K562 (cell line): ENCODE results near the gene TENT4A. TPM values are rescaled to one million over a fixed set of nuclear protein-coding genes. Genes with fewer than 3 reads are reported as not detected.

Source experiments
- ATAC-seq: fragments of 200-7000 bp; cut with Tn5 transposase; 3 replicates; pipeline ENCODE4 v1.9.1; 2020; ENCODE audit warnings: moderate library complexity
- BruUV-seq: library from RNA; stranded (reverse); fragments of 400-500 nt; replicated peaks from 2 replicates; lab custom pipeline; 2021; lab: Mats Ljungman, UMichigan
- CTCF ChIA-PET: fragments of 300-600 bp; formaldehyde crosslinking; extraction: SDS; loops from one replicate; lab custom pipeline; 2021; ENCODE audit warnings: low intra/inter-chr PET ratio; lab: Yijun Ruan, JAX
- POLR2A ChIA-PET: fragments of 300-600, 350-650 bp; sonication (Branson Sonifier 250); formaldehyde crosslinking; extraction: SDS; loops from one replicate; lab custom pipeline; 2021; ENCODE audit warnings: antibody characterized with exemption, inconsistent platforms; lab: Yijun Ruan, JAX
- DNase-seq, 4 experiments: peaks; one replicate each; pipeline versions ENCODE4 v3.0.0 to v3.0.0-alpha.2; 2011 to 2018; ENCODE audit warnings: low spot score in 3 of 4, mixed read lengths in 3 of 4; ENCODE audit errors: extremely low read depth in 1 of 4
- FAIRE-seq: peaks from 2 replicates; lab custom pipeline; 2011; peaks lifted over from hg19 to GRCh38; lab: Jason Lieb, UNC
- H2AFZ ChIP-seq: 2 replicates; pipeline ENCODE4 v1.6.0; 2011; ENCODE audit warnings: low read depth, low read length, control low read depth, inconsistent platforms
- H3K27ac ChIP-seq: fragments of 200-600 bp; 3 replicates; pipeline ENCODE4 v1.8.0; 2011; ENCODE audit warnings: low read depth, mild to moderate bottlenecking, control low read depth, inconsistent platforms, low read length, moderate library complexity, mixed read lengths; ENCODE audit errors: extremely low read depth
- H3K27me3 ChIP-seq, 2 experiments: fragments of 300-600 bp in 1 of 2; 2 replicates in 1 of 2; 3 replicates in 1 of 2; pipeline versions ENCODE4 v1.6.0 to v1.8.0; 2011; ENCODE audit warnings: inconsistent platforms in 2 of 2, low read length in 2 of 2, mild to moderate bottlenecking in 1 of 2, mixed read lengths in 1 of 2, moderate library complexity in 1 of 2; ENCODE audit not compliant: control insufficient read depth in 2 of 2, insufficient read depth in 2 of 2
- H3K36me3 ChIP-seq: fragments of 300-600 bp; 3 replicates; pipeline ENCODE4 v1.8.0; 2011; ENCODE audit warnings: mild to moderate bottlenecking, low read length, inconsistent platforms; ENCODE audit not compliant: control insufficient read depth, insufficient read depth
- H3K4me1 ChIP-seq, 2 experiments: fragments of 200-600 bp in 1 of 2; replicated peaks in 1 of 2; 2 replicates in 1 of 2; 3 replicates in 1 of 2; pipeline versions ENCODE4 v1.5.1 to v1.8.0; 2011; ENCODE audit warnings: inconsistent platforms in 2 of 2, low read length in 2 of 2, mild to moderate bottlenecking in 1 of 2, mixed read lengths in 1 of 2, moderate library complexity in 1 of 2; ENCODE audit not compliant: control insufficient read depth in 2 of 2, insufficient read depth in 2 of 2
- H3K4me2 ChIP-seq: 2 replicates; pipeline ENCODE4 v1.6.1; 2011; ENCODE audit warnings: low read length, control low read depth, inconsistent platforms, mixed read lengths; ENCODE audit not compliant: insufficient read depth
- H3K4me3 ChIP-seq: fragments of 200-600 bp; sonication (generic), shearing (Covaris generic); 2 replicates; pipeline ENCODE4 v1.5.1; 2016; ENCODE audit warnings: control low read depth, inconsistent platforms
- H3K79me2 ChIP-seq: fragments of 200-600 bp; 3 replicates; pipeline ENCODE4 v1.8.0; 2011; ENCODE audit warnings: low read length, inconsistent platforms; ENCODE audit not compliant: control insufficient read depth, insufficient read depth
- H3K9ac ChIP-seq, 2 experiments: 2 replicates each; pipeline versions ENCODE4 v1.6.0 to v1.6.1; 2011; ENCODE audit warnings: low read depth in 2 of 2, low read length in 2 of 2, control low read depth in 1 of 2, inconsistent platforms in 1 of 2, mild to moderate bottlenecking in 1 of 2, mixed read lengths in 1 of 2; ENCODE audit not compliant: insufficient read depth in 1 of 2
- H3K9me1 ChIP-seq: one replicate; pipeline ENCODE4 v1.6.0; 2011; ENCODE audit warnings: inconsistent platforms, mild to moderate bottlenecking, low read length, moderate library complexity; ENCODE audit not compliant: control insufficient read depth, insufficient read depth
- H3K9me3 ChIP-seq: replicated peaks from 2 replicates; pipeline ENCODE4 v1.5.1; 2011; ENCODE audit warnings: low read depth, low read length, inconsistent platforms; ENCODE audit not compliant: control insufficient read depth, insufficient read depth
- H4K20me1 ChIP-seq: replicated peaks from 2 replicates; pipeline ENCODE4 v1.6.1; 2011; ENCODE audit warnings: low read length, inconsistent platforms, mixed read lengths; ENCODE audit not compliant: control insufficient read depth, insufficient read depth
- CBX5 ChIP-seq: IDR thresholded peaks from 2 replicates; pipeline ENCODE4 v1.6.1; 2014; ENCODE audit warnings: low read depth, borderline replicate concordance
- EHMT2 ChIP-seq: fragments of 450-650 bp; IDR thresholded peaks from 2 replicates; pipeline ENCODE4 v1.6.1; 2018; ENCODE audit warnings: antibody characterized with exemption
- GATA2 ChIP-seq: sonication (generic); formaldehyde crosslinking; IDR thresholded peaks from 2 replicates; pipeline ENCODE4 v1.4.0; 2020; ENCODE audit warnings: mild to moderate bottlenecking, missing genetic modification reagents
- HDAC2 ChIP-seq: fragments of 450-650 bp; IDR thresholded peaks from 2 replicates; pipeline ENCODE4 v1.6.1; 2016; ENCODE audit warnings: mild to moderate bottlenecking
- NEUROD1 ChIP-seq: fragments of 150-350 bp; IDR thresholded peaks from 2 replicates; pipeline ENCODE4 v1.6.1; 2014; ENCODE audit warnings: borderline replicate concordance, low read length, low read depth; ENCODE audit not compliant: partially characterized antibody
- NR2C2 ChIP-seq, 2 experiments: fragments of 200-800 bp in 1 of 2; sonication (Bioruptor generic) in 1 of 2; sonication (generic) in 1 of 2; formaldehyde crosslinking in 1 of 2; IDR thresholded peaks; 2 replicates each; pipeline versions ENCODE4 v1.6.1 to v1.8.0; 2016 to 2022; ENCODE audit warnings: mild to moderate bottlenecking in 1 of 2, missing compliant biosample characterization in 1 of 2, missing genetic modification characterization in 1 of 2, missing genetic modification reagents in 1 of 2
- REST ChIP-seq, 2 experiments: fragments of 450-650 bp; formaldehyde crosslinking in 1 of 2; IDR thresholded peaks; 2 replicates each; pipeline versions ENCODE4 v1.4.0 to v1.6.1; 2014 to 2020; ENCODE audit warnings: mild to moderate bottlenecking in 2 of 2, borderline replicate concordance in 1 of 2, low read depth in 1 of 2
- SMARCA4 ChIP-seq: fragments of 450-650 bp; IDR thresholded peaks from 2 replicates; pipeline ENCODE4 v1.6.1; 2016
- TRIM24 ChIP-seq, 2 experiments: fragments of 450-650 bp; IDR thresholded peaks; 2 replicates each; pipeline ENCODE4 v1.6.1; 2016
- ZNF274 ChIP-seq: IDR thresholded peaks from 2 replicates; pipeline ENCODE4 v1.6.1; 2011; ENCODE audit warnings: low read depth, mild to moderate bottlenecking, low read length, moderate library complexity, borderline replicate concordance
- WGBS: fragments of 100-300 bp; shearing (Covaris generic); methylation state at CpG from one replicate; pipeline ENCODE4 v1.1.6; 2016; ENCODE audit warnings: low coverage, mixed read lengths; ENCODE audit not compliant: insufficient coverage; ENCODE audit errors: missing lambda C conversion rate; 5-methylcytosine and 5-hydroxymethylcytosine counted together
- in situ Hi-C: fragments of 300-500 bp; cut with MboI; formaldehyde crosslinking; loops from 4 replicates; pipeline ENCODE4 v1.15.0; 2018; ENCODE audit warnings: inconsistent platforms, mixed read lengths
- intact Hi-C: fragments of 100-400 bp; cut with micrococcal nuclease; formaldehyde crosslinking; loops from 2 replicates; pipeline ENCODE4 v1.14.2; 2022
- polyA plus RNA-seq, 8 experiments: library from polyadenylated mRNA; depleted of rRNA in 4 of 8; stranded (reverse) in 5 of 8; unstranded in 3 of 8; fragments of >200 nt; fragmentation: Nextera tagmentation in 2 of 8; fragmentation: Illumina TruSeq in 1 of 8; extraction: Ambion mirVana in 2 of 8; extraction: Trizol in 1 of 8; gene quantifications; 2 replicates each; pipeline versions ENCODE4 v1.2.1 to v1.2.3, GENCODE V29; 2011 to 2014; ENCODE audit warnings: inconsistent platforms in 1 of 8, missing spikeins in 1 of 8
- total RNA-seq, 7 experiments: library from RNA; depleted of rRNA in 6 of 7; stranded (reverse); fragments of >200 nt in 6 of 7; fragmentation: Illumina TruSeq in 2 of 7; extraction: Trizol in 2 of 7; gene quantifications; 2 replicates each; pipeline versions ENCODE4 v1.2.1 to v1.2.3, GENCODE V29; 2011 to 2021; ENCODE audit warnings: low replicate concordance in 1 of 7

The TENT4A gene
- total and polyA plus RNA-seq, 9 of the 15 experiments (the other 6 are each of a cell fraction or from before 2014, with no cell fraction given), result 1.3 to 27.3 (median 13.0) TPM

GRCh38 chr5:6686915-6687409, 26.3 kb upstream of the TENT4A start:
- peak overlapping the region; percentile 45; the same call in 1 of the 2 replicates for H3K4me2 ChIP-seq
- WGBS, result 2% methylated on average over 22 of the region's 22 CpGs
- no TSS peak for BruUV-seq
- no peak for TF ChIP-seq SMARCA4
- no peak for TF ChIP-seq ZNF274
- peak; percentile 95 for TF ChIP-seq EHMT2
- 0 out of 2 replicates have a peak, but pooled peaks have one; percentile 46 for TF ChIP-seq HDAC2
- TF ChIP-seq GATA2, result no peak
- no peak for TF ChIP-seq TRIM24 (IDR thresholded peaks at IDR 0.05)
- TF ChIP-seq NEUROD1, result no peak
- TF ChIP-seq CBX5, result no peak
- peak; percentile 69; the same call in 1 of the 2 replicates for TF ChIP-seq NR2C2 (CRISPR knock-in tag; IDR thresholded peaks at IDR 0.05)
- peak; percentile 97 for TF ChIP-seq NR2C2 (tag; IDR thresholded peaks at IDR 0.05)
- TF ChIP-seq REST (IDR thresholded peaks at IDR 0.05; ENCODE audit: borderline replicate concordance), result peak; percentile 99
- peak; percentile 96 for TF ChIP-seq REST (CRISPR knock-in tag; IDR thresholded peaks at IDR 0.05; ENCODE audit: low read depth)

More at GRCh38 chr5:6686915-6687409, 26.3 kb upstream of the TENT4A start:
- Histone ChIP-seq H3K36me3 (no peaks in the 10 kb centered on the region), H3K27ac (no peak overlapping the region), H3K9ac (no peak overlapping the region), H3K27me3 (peaks cover 37 to 49% of the 10 kb centered on the region in 2 experiments), H3K79me2 (no peaks in the 10 kb centered on the region), H3K4me1 (no peaks in the 10 kb centered on the region; a peak in 1 of 5 replicates), H3K4me3 (no peak overlapping the region), H4K20me1 (0 out of 2 replicates have a peak, but pooled peaks cover 2% of the 10 kb centered on the region), H2AFZ (peak overlapping the region; percentile 7; the same call in 1 of the 2 replicates), H3K9me3 (no peaks in the 10 kb centered on the region), H3K9me1 (no peaks in the 10 kb centered on the region)
- CTCF ChIA-PET, result no interaction called here
- peak in 1 of 4 experiments; percentile 47 for DNase-seq
- in situ Hi-C loops, result no loop called here
- ATAC-seq, result peak; percentile 66
- POLR2A ChIA-PET, result interaction anchor here (1.1 kb wide), 1 partner anchor 69 kb away, joined by 3 read pairs; no protein-coding TSS in a partner anchor
- intact Hi-C loops, result no loop called here
- peak; percentile 44 for FAIRE-seq
